Stimulated activated CD4-positive, alpha-beta T cell treated with anti-CD3 and anti-CD28 coated beads, Interleukin-12 subunit alpha, Interleukin-12 subunit beta, amount 100 ng/mL, for 4 hours (primary cell): ENCODE measurements around the gene LTB4R2.

Source experiments
- DNase-seq: peaks from one replicate; pipeline ENCODE4 v3.0.0-alpha.2; 2020

The LTB4R2 gene

GRCh38 chr14:24277606-24278321 lies 32.2 kb upstream of the LTB4R2 start:
- DNase-seq = peak; percentile 13

- no peak for DNase-seq
Measured at GRCh38 chr14:24278424-24278823, 31.5 kb upstream of the LTB4R2 start.

GRCh38 chr14:24279301-24280186 lies 30.4 kb upstream of the LTB4R2 start:
- peak; percentile 48 for DNase-seq

- DNase-seq = no peak
Measured at GRCh38 chr14:24280797-24281460, 29.0 kb upstream of the LTB4R2 start.

GRCh38 chr14:24281636-24282035 lies 28.3 kb upstream of the LTB4R2 start:
- no peak for DNase-seq

- no peak for DNase-seq
Measured at GRCh38 chr14:24282736-24283135, 27.2 kb upstream of the LTB4R2 start.

- no peak for DNase-seq
Measured at GRCh38 chr14:24283796-24284460, 26.0 kb upstream of the LTB4R2 start.

- no peak for DNase-seq
Measured at GRCh38 chr14:24284501-24285035, 25.4 kb upstream of the LTB4R2 start.

- no peak for DNase-seq
Measured at GRCh38 chr14:24285351-24285750, 24.6 kb upstream of the LTB4R2 start.

- DNase-seq = no peak
Measured at GRCh38 chr14:24286996-24287395, 22.9 kb upstream of the LTB4R2 start.

- peak; percentile 41 for DNase-seq
Measured at GRCh38 chr14:24289649-24290280, 20.2 kb upstream of the LTB4R2 start.

- no peak for DNase-seq
Measured at GRCh38 chr14:24290746-24291145, 19.2 kb upstream of the LTB4R2 start.

- DNase-seq = no peak
Measured at GRCh38 chr14:24291446-24292117, 18.4 kb upstream of the LTB4R2 start.

- no peak for DNase-seq
Measured at GRCh38 chr14:24292118-24292807, 17.7 kb upstream of the LTB4R2 start.

- DNase-seq = no peak
Measured at GRCh38 chr14:24293525-24293924, 16.4 kb upstream of the LTB4R2 start.

GRCh38 chr14:24296341-24297157 lies 13.4 kb upstream of the LTB4R2 start:
- DNase-seq = peak; percentile 67

- DNase-seq = no peak
Measured at GRCh38 chr14:24297190-24297964, 12.6 kb upstream of the LTB4R2 start.

GRCh38 chr14:24298892-24299254 lies 11.1 kb upstream of the LTB4R2 start:
- DNase-seq = no peak
